HCT116 (cell line): ENCODE results near the gene SPA17. TPM values are rescaled to one million over a fixed set of nuclear protein-coding genes. Genes with fewer than 3 reads are reported as not detected.

ENCODE experiments used
- ATAC-seq: fragments of 200-7000 bp; cut with Tn5 transposase; 2 replicates; pipeline ENCODE4 v1.9.1; 2020; ENCODE audit warnings: mild to moderate bottlenecking, moderate library complexity
- BruUV-seq: library from RNA; stranded (reverse); fragments of 400-500 nt; replicated peaks from 2 replicates; lab custom pipeline; 2021; lab: Mats Ljungman, UMichigan
- CTCF ChIA-PET: fragments of 300-600 bp; sonication (Branson Sonifier 250); formaldehyde crosslinking; loops from one replicate; lab custom pipeline; 2021; ENCODE audit warnings: antibody characterized with exemption; lab: Charles Lee
- POLR2A ChIA-PET: fragments of 300-600, 350-600 bp; sonication (Branson Sonifier 250); formaldehyde crosslinking; loops from one replicate; lab custom pipeline; 2021; ENCODE audit warnings: antibody characterized with exemption; lab: Charles Lee
- RAD21 ChIA-PET, 2 experiments: fragments of 300-600 bp; sonication (Branson Sonifier 250); formaldehyde crosslinking; loops; one replicate each; lab custom pipeline; 2023; ENCODE audit warnings: low total read pairs in 2 of 2; ENCODE audit not compliant: uncharacterized antibody in 2 of 2, unreplicated experiment in 2 of 2, low non-redundant PET in 1 of 2; lab: Charles Lee
- DNase-seq: peaks from one replicate; pipeline ENCODE4 v3.0.0-alpha.2; 2010; ENCODE audit warnings: low read depth, low spot score
- H2AFZ ChIP-seq: fragments of 200-600 bp; shearing (Covaris generic), sonication (generic); 2 replicates; pipeline ENCODE4 v1.6.1; 2017; ENCODE audit warnings: low read depth, mixed run types, mixed read lengths, antibody characterized with exemption, low read length; ENCODE audit not compliant: poor library complexity, severe bottlenecking
- H3K27ac ChIP-seq: 2 replicates; pipeline ENCODE4 v1.5.1; 2012; ENCODE audit warnings: low read depth, low read length
- H3K27me3 ChIP-seq: fragments of 200-600 bp; sonication (generic); 2 replicates; pipeline ENCODE4 v1.6.1; 2016; ENCODE audit warnings: mixed run types, low read length, mixed read lengths; ENCODE audit not compliant: insufficient read depth
- H3K36me3 ChIP-seq, 2 experiments: fragments of 200-500 bp in 1 of 2; fragments of 200-600 bp in 1 of 2; sonication (Bioruptor generic) in 1 of 2; sonication (generic) in 1 of 2; 2 replicates each; pipeline versions ENCODE4 v1.5.1 to v1.6.1; 2014 to 2016; ENCODE audit warnings: low read length in 2 of 2, inconsistent platforms in 1 of 2, mixed read lengths in 1 of 2, mixed run types in 1 of 2; ENCODE audit not compliant: insufficient read depth in 2 of 2, control insufficient read depth in 1 of 2
- H3K4me1 ChIP-seq, 2 experiments: fragments of 200-600 bp in 1 of 2; sonication (generic) in 1 of 2; 2 replicates each; pipeline versions ENCODE4 v1.5.1 to v1.6.1; 2012 to 2017; ENCODE audit warnings: low read length in 2 of 2, inconsistent platforms in 1 of 2, mild to moderate bottlenecking in 1 of 2, mixed read lengths in 1 of 2, mixed run types in 1 of 2, moderate library complexity in 1 of 2; ENCODE audit not compliant: insufficient read depth in 2 of 2, control insufficient read depth in 1 of 2
- H3K4me2 ChIP-seq: fragments of 200-600 bp; sonication (generic); 2 replicates; pipeline ENCODE4 v1.6.1; 2017; ENCODE audit warnings: mixed run types, low read length, mixed read lengths
- H3K4me3 ChIP-seq, 2 experiments: fragments of 200-600 bp in 1 of 2; sonication (generic) in 1 of 2; replicated peaks in 1 of 2; 2 replicates each; pipeline ENCODE4 v1.5.1; 2011 to 2016; ENCODE audit warnings: low read length in 2 of 2, control low read depth in 1 of 2, low read depth in 1 of 2, mild to moderate bottlenecking in 1 of 2, mixed read lengths in 1 of 2, mixed run types in 1 of 2
- H3K79me2 ChIP-seq: fragments of 200-600 bp; sonication (generic); 2 replicates; pipeline ENCODE4 v1.6.1; 2017; ENCODE audit warnings: mild to moderate bottlenecking, mixed run types, low read length, moderate library complexity, mixed read lengths; ENCODE audit not compliant: insufficient read depth
- H3K9ac ChIP-seq: fragments of 200-600 bp; sonication (generic); 2 replicates; pipeline ENCODE4 v1.6.1; 2016; ENCODE audit warnings: low read length, mixed read lengths
- H3K9me2 ChIP-seq: fragments of 200-600 bp; sonication (generic), shearing (Covaris generic); 2 replicates; pipeline ENCODE4 v1.6.1; 2017; ENCODE audit warnings: mixed run types, mild to moderate bottlenecking, moderate library complexity; ENCODE audit not compliant: insufficient read depth
- H3K9me3 ChIP-seq, 2 experiments: fragments of 200-500 bp in 1 of 2; fragments of 200-600 bp in 1 of 2; sonication (Bioruptor generic) in 1 of 2; sonication (generic) in 1 of 2; 2 replicates each; pipeline ENCODE4 v1.6.1; 2014 to 2017; ENCODE audit warnings: low read length in 2 of 2, mixed read lengths in 2 of 2, inconsistent platforms in 1 of 2, low read depth in 1 of 2, mild to moderate bottlenecking in 1 of 2, mixed run types in 1 of 2, moderate library complexity in 1 of 2; ENCODE audit not compliant: control insufficient read depth in 1 of 2, insufficient read depth in 1 of 2
- H4K20me1 ChIP-seq: fragments of 200-600 bp; sonication (generic), shearing (Covaris generic); 2 replicates; pipeline ENCODE4 v1.6.1; 2017; ENCODE audit warnings: mixed run types, mild to moderate bottlenecking, moderate library complexity; ENCODE audit not compliant: insufficient read depth
- CBX3 ChIP-seq: IDR thresholded peaks from 2 replicates; pipeline ENCODE4 v1.6.1; 2012; ENCODE audit warnings: low read depth
- RAD21 ChIP-seq: IDR thresholded peaks from 2 replicates; pipeline ENCODE4 v1.6.1; 2012; ENCODE audit warnings: low read depth, mild to moderate bottlenecking
- SP1 ChIP-seq: IDR thresholded peaks from 2 replicates; pipeline ENCODE4 v1.6.1; 2012; ENCODE audit warnings: low read depth
- TCF7L2 ChIP-seq: IDR thresholded peaks from 2 replicates; pipeline ENCODE4 v1.7.0; 2011; ENCODE audit warnings: borderline replicate concordance, inconsistent platforms; ENCODE audit not compliant: insufficient read depth, insufficient read length; ENCODE audit errors: extremely low read depth
- ZFX ChIP-seq: fragments of 450-650 bp; IDR thresholded peaks from 2 replicates; pipeline ENCODE4 v1.6.1; 2017
- ZNF274 ChIP-seq: fragments of 200-500 bp; sonication (Bioruptor generic); IDR thresholded peaks from 2 replicates; pipeline ENCODE4 v1.6.1; 2014; ENCODE audit warnings: mild to moderate bottlenecking, low read depth, low read length, inconsistent platforms
- intact Hi-C: fragments of 100-400 bp; cut with micrococcal nuclease; formaldehyde crosslinking; loops from 2 replicates; pipeline ENCODE4 v1.10.0; 2022
- total RNA-seq: library from RNA; stranded (reverse); gene quantifications from one replicate; pipeline ENCODE4 v1.2.1, GENCODE V29; 2021; ENCODE audit not compliant: unreplicated experiment
- TF ChIP-seq, protein P1 (sequence below): IDR thresholded peaks from 2 replicates; pipeline ENCODE4 v1.6.1; 2012
- TF ChIP-seq, protein P2 (sequence below): IDR thresholded peaks from 2 replicates; pipeline ENCODE4 v1.6.1; 2012
- TF ChIP-seq, protein P3 (sequence below), 3 experiments: fragments of 200-600 bp in 1 of 3; sonication (generic) in 1 of 3; IDR thresholded peaks in 2 of 3; conservative IDR thresholded peaks in 1 of 3; 2 replicates each; pipeline ENCODE4 v1.5.1; 2012 to 2017; ENCODE audit warnings: low read depth in 2 of 3, low read length in 2 of 3, antibody characterized with exemption in 1 of 3, borderline replicate concordance in 1 of 3, control low read depth in 1 of 3, mild to moderate bottlenecking in 1 of 3, mixed read lengths in 1 of 3, mixed run types in 1 of 3, moderate library complexity in 1 of 3; ENCODE audit not compliant: insufficient read depth in 1 of 3

Gene SPA17
- total RNA-seq, 1 experiment from 2014 or later: 12.9 TPM

DNA sequence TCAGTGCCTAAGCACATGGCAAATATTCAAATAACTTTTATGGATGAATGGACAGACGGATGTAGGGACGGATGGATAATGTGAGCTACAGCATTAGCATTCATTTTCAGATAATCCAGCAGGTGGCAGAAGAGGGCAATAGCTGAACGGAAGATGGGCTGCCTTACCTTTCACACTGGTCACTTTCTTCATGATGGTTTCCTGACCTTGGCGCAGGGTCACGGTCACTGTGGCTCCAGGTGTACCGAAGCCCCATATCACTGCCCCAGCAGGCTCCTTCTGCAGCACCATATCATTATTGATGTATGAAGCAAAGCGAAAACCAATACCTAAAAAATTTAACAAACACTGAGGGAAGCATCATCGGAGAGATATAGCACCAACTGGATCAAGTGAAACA lies 4.5 kb upstream of the SPA17 start:
- Histone ChIP-seq H3K9me3 (no peaks in the 10 kb centered on the region), H3K36me3 (no peaks in the 10 kb centered on the region), H3K27me3 (no peaks in the 10 kb centered on the region), H3K9me2 (no peaks in the 10 kb centered on the region), H3K4me1 (peaks cover 0 to 12% of the 10 kb centered on the region in 2 experiments; a peak in 2 of 4 replicates), H4K20me1 (no peaks in the 10 kb centered on the region), H2AFZ (no peak overlapping the region), H3K4me3 (no peak overlapping the region), H3K9ac (no peak overlapping the region), H3K27ac (no peak overlapping the region), H3K4me2 (no peak overlapping the region), H3K79me2 (no peaks in the 10 kb centered on the region)
- RAD21 ChIA-PET: interaction anchor here (0.6 to 1.1 kb wide), 5 partner anchors 78 to 184 kb away, joined by 3 to 5 read pairs (median 4); no protein-coding TSS in a partner anchor
- CTCF ChIA-PET: interaction anchor here (0.6 to 3.0 kb wide), 16 partner anchors 9 to 207 kb away, joined by 3 to 28 read pairs (median 4); partner anchors contain the start of gene ESAM
- DNase-seq (peak; percentile 28), ATAC-seq (peak; percentile 46)
- TF ChIP-seq RAD21 (peak; percentile 94), TCF7L2 (no peak), ZFX (no peak), SP1 (no peak), CBX3 (no peak), ZNF274 (no peak)
- TF ChIP-seq, protein P1, sequence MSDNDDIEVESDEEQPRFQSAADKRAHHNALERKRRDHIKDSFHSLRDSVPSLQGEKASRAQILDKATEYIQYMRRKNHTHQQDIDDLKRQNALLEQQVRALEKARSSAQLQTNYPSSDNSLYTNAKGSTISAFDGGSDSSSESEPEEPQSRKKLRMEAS: no peak
- TF ChIP-seq, protein P2, sequence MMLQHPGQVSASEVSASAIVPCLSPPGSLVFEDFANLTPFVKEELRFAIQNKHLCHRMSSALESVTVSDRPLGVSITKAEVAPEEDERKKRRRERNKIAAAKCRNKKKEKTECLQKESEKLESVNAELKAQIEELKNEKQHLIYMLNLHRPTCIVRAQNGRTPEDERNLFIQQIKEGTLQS: no peak
- TF ChIP-seq, protein P3, sequence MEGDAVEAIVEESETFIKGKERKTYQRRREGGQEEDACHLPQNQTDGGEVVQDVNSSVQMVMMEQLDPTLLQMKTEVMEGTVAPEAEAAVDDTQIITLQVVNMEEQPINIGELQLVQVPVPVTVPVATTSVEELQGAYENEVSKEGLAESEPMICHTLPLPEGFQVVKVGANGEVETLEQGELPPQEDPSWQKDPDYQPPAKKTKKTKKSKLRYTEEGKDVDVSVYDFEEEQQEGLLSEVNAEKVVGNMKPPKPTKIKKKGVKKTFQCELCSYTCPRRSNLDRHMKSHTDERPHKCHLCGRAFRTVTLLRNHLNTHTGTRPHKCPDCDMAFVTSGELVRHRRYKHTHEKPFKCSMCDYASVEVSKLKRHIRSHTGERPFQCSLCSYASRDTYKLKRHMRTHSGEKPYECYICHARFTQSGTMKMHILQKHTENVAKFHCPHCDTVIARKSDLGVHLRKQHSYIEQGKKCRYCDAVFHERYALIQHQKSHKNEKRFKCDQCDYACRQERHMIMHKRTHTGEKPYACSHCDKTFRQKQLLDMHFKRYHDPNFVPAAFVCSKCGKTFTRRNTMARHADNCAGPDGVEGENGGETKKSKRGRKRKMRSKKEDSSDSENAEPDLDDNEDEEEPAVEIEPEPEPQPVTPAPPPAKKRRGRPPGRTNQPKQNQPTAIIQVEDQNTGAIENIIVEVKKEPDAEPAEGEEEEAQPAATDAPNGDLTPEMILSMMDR (IDR thresholded peaks at IDR 0.05 in 2 of 3, conservative IDR thresholded peaks at IDR 0.05 in 1 of 3; ENCODE audit: borderline replicate concordance in 1 of 3, insufficient read depth in 1 of 3, low read depth in 2 of 3, low read length in 2 of 3): peak; percentile 40 to 87 (median 67)
- POLR2A ChIA-PET: interaction anchor here (0.9 kb wide), 1 partner anchor 125 kb away, joined by 3 read pairs; no protein-coding TSS in a partner anchor
- BruUV-seq: no TSS peak
- intact Hi-C loops: loop anchor here (1.0 kb wide), 4 partner anchors 94 to 198 kb away; no protein-coding TSS in a partner anchor
